Panc1 (cell line): Measurements from ENCODE around the gene ARID1A. TPM values are rescaled to one million over a fixed set of nuclear protein-coding genes. Genes with fewer than 3 reads are reported as not detected.

Source experiments
- ATAC-seq: fragments of 200-7000 bp; cut with Tn5 transposase; 2 replicates; pipeline ENCODE4 v1.9.1; 2020; ENCODE audit warnings: mild to moderate bottlenecking, moderate library complexity
- BruUV-seq: library from RNA; stranded (reverse); fragments of 400-500 nt; replicated peaks from 2 replicates; lab custom pipeline; 2021; lab: Mats Ljungman, UMichigan
- CTCF ChIA-PET: fragments of 300-600 bp; sonication (Branson Sonifier 250); formaldehyde crosslinking; loops from one replicate; lab custom pipeline; 2022; ENCODE audit warnings: antibody characterized with exemption; lab: Charles Lee
- POLR2A ChIA-PET: fragments of 300-600 bp; sonication (Branson Sonifier 250); formaldehyde crosslinking; loops from one replicate; lab custom pipeline; 2022; ENCODE audit warnings: antibody characterized with exemption; lab: Charles Lee
- DNase-seq: peaks from one replicate; pipeline ENCODE4 v3.0.0-alpha.2; 2010; ENCODE audit warnings: low read depth, low spot score
- H3K27ac ChIP-seq: 2 replicates; pipeline ENCODE4 v1.5.1; 2011; ENCODE audit warnings: mild to moderate bottlenecking, low read length, inconsistent platforms
- H3K27me3 ChIP-seq: fragments of 200-500 bp; sonication (Bioruptor generic); 2 replicates; pipeline ENCODE4 v1.6.0; 2014; ENCODE audit warnings: low read length, inconsistent platforms; ENCODE audit not compliant: control insufficient read depth, insufficient read depth
- H3K36me3 ChIP-seq: fragments of 200-500 bp; sonication (Bioruptor generic); 2 replicates; pipeline ENCODE4 v1.5.1; 2014; ENCODE audit warnings: inconsistent platforms, mild to moderate bottlenecking, low read length, moderate library complexity; ENCODE audit not compliant: control insufficient read depth, insufficient read depth
- H3K4me1 ChIP-seq: 2 replicates; pipeline ENCODE4 v1.5.1; 2011; ENCODE audit warnings: inconsistent platforms, mild to moderate bottlenecking, low read length, moderate library complexity; ENCODE audit not compliant: control insufficient read depth, insufficient read depth
- H3K4me3 ChIP-seq, 2 experiments: 2 replicates each; pipeline ENCODE4 v1.5.1; 2011 to 2012; ENCODE audit warnings: low read depth in 2 of 2, low read length in 2 of 2, mild to moderate bottlenecking in 2 of 2, inconsistent platforms in 1 of 2, moderate library complexity in 1 of 2
- H3K9me3 ChIP-seq: fragments of 200-500 bp; sonication (Bioruptor generic); 2 replicates; pipeline ENCODE4 v1.5.1; 2014; ENCODE audit warnings: low read depth, mild to moderate bottlenecking, inconsistent platforms, low read length, moderate library complexity; ENCODE audit not compliant: control insufficient read depth, insufficient read depth
- POLR2AphosphoS5 ChIP-seq: IDR thresholded peaks from 2 replicates; pipeline ENCODE4 v1.6.1; 2012; ENCODE audit warnings: mild to moderate bottlenecking, low read depth, low read length, moderate library complexity
- SIN3A ChIP-seq: IDR thresholded peaks from 2 replicates; pipeline ENCODE4 v1.6.1; 2012; ENCODE audit warnings: low read depth, mild to moderate bottlenecking, low read length, moderate library complexity, borderline replicate concordance; ENCODE audit not compliant: insufficient read depth
- TCF7L2 ChIP-seq: IDR thresholded peaks from 2 replicates; pipeline ENCODE4 v1.6.1; 2011; ENCODE audit warnings: mild to moderate bottlenecking, low read depth, low read length, inconsistent platforms
- in situ Hi-C: cut with HindIII; loops from 2 replicates; pipeline ENCODE4 v1.10.0; 2016; ENCODE audit warnings: low sequenced_read_pairs, low pct_unique_long_range_greater_than_20kb
- intact Hi-C: fragments of 100-400 bp; cut with micrococcal nuclease; formaldehyde crosslinking; loops from one replicate; pipeline ENCODE4 v1.10.0; 2022; ENCODE audit not compliant: unreplicated experiment
- total RNA-seq: library from RNA; stranded (reverse); gene quantifications from one replicate; pipeline ENCODE4 v1.2.1, GENCODE V29; 2021; ENCODE audit not compliant: unreplicated experiment
- TF ChIP-seq, protein P1 (sequence below), 2 experiments: IDR thresholded peaks; 2 replicates each; pipeline ENCODE4 v1.6.1; 2011 to 2012; ENCODE audit warnings: low read depth in 2 of 2, control low read depth in 1 of 2, low read length in 1 of 2, mild to moderate bottlenecking in 1 of 2, moderate library complexity in 1 of 2; ENCODE audit not compliant: insufficient read depth in 1 of 2
- TF ChIP-seq, protein P2 (sequence below): fragments of 450-650 bp; IDR thresholded peaks from 2 replicates; pipeline ENCODE4 v1.5.1; 2017; ENCODE audit warnings: mild to moderate bottlenecking

ARID1A gene
- total RNA-seq, 1 experiment from 2014 or later, result 110 TPM

DNA sequence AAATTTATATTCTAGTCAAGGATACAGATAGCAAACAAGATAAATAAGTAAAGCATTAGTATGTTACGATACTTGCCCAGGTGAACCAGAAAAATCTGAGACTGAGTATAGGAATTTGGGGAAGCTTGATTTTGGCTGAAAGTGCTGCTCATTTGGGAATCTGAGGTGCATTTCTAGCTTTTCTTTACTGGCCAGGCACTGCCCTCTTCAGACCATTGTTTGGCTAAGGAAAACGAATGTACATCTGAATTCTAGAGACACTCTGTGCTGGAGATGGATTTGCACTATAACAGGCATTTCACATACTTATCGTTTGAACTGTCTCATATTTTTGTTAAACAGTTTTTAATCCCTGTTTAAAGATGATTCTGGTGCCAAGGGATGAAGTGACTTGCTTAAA is 23.4 kb downstream of the ARID1A start:
- intact Hi-C loops, result no loop called here
- BruUV-seq, result TSS peak; percentile 22
- peak overlapping the region; percentile 36; the same call in 1 of the 2 replicates for H3K27ac ChIP-seq
- TF ChIP-seq, protein P1, sequence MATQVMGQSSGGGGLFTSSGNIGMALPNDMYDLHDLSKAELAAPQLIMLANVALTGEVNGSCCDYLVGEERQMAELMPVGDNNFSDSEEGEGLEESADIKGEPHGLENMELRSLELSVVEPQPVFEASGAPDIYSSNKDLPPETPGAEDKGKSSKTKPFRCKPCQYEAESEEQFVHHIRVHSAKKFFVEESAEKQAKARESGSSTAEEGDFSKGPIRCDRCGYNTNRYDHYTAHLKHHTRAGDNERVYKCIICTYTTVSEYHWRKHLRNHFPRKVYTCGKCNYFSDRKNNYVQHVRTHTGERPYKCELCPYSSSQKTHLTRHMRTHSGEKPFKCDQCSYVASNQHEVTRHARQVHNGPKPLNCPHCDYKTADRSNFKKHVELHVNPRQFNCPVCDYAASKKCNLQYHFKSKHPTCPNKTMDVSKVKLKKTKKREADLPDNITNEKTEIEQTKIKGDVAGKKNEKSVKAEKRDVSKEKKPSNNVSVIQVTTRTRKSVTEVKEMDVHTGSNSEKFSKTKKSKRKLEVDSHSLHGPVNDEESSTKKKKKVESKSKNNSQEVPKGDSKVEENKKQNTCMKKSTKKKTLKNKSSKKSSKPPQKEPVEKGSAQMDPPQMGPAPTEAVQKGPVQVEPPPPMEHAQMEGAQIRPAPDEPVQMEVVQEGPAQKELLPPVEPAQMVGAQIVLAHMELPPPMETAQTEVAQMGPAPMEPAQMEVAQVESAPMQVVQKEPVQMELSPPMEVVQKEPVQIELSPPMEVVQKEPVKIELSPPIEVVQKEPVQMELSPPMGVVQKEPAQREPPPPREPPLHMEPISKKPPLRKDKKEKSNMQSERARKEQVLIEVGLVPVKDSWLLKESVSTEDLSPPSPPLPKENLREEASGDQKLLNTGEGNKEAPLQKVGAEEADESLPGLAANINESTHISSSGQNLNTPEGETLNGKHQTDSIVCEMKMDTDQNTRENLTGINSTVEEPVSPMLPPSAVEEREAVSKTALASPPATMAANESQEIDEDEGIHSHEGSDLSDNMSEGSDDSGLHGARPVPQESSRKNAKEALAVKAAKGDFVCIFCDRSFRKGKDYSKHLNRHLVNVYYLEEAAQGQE (IDR thresholded peaks at IDR 0.05; ENCODE audit: insufficient read depth in 1 of 2, low read depth in 2 of 2, low read length in 1 of 2), result no peak
- TF ChIP-seq, protein P2, sequence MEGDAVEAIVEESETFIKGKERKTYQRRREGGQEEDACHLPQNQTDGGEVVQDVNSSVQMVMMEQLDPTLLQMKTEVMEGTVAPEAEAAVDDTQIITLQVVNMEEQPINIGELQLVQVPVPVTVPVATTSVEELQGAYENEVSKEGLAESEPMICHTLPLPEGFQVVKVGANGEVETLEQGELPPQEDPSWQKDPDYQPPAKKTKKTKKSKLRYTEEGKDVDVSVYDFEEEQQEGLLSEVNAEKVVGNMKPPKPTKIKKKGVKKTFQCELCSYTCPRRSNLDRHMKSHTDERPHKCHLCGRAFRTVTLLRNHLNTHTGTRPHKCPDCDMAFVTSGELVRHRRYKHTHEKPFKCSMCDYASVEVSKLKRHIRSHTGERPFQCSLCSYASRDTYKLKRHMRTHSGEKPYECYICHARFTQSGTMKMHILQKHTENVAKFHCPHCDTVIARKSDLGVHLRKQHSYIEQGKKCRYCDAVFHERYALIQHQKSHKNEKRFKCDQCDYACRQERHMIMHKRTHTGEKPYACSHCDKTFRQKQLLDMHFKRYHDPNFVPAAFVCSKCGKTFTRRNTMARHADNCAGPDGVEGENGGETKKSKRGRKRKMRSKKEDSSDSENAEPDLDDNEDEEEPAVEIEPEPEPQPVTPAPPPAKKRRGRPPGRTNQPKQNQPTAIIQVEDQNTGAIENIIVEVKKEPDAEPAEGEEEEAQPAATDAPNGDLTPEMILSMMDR, result no peak
- TF ChIP-seq TCF7L2 (no peak), POLR2AphosphoS5 (no peak), SIN3A (no peak)
- DNase-seq, result no peak
- no peaks in the 10 kb centered on the region for H3K27me3 ChIP-seq
- peaks cover 73% of the 10 kb centered on the region for H3K4me1 ChIP-seq
- CTCF ChIA-PET, result no interaction called here
- ATAC-seq, result no peak
- H3K4me3 ChIP-seq, result no peak overlapping the region
- in situ Hi-C loops, result no loop called here
- H3K9me3 ChIP-seq, result no peaks in the 10 kb centered on the region
- H3K36me3 ChIP-seq, result no peaks in the 10 kb centered on the region
- POLR2A ChIA-PET, result no interaction called here

DNA sequence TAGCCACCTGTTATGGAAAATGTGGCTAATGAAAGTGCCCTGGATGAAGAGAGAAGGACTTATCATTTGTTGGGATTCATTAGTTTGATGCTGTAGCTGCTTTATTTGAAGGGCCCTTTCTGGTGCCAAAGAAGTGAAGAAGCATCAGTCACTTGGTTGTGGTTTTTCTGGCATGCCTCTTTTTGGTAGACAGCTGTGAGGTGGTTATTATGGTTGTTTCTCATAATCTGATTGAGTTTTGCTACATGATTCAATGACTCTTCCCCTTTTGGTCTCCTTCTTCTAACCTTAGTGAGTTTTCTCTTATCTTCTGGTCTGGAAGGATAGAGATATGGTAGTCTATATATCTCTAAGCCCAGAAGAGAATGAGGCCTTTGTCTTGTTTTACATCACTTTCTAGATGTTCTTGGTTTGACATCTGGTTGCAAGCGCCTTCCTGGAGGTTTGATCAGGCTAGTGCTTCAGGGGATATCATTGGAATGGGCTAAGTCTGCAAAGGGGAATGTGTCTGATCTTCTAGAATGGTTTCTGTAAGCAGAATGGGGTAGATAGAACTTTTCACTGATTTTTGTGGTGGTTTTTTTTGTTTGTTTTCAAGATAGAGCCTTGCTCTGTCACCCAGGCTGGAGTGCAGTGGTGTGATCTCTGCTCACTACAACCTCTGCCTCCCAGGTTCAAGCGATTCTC is 26.0 kb downstream of the ARID1A start:
- no peak overlapping the region for H3K27ac ChIP-seq
- ATAC-seq, result no peak
- TF ChIP-seq SIN3A (no peak), TCF7L2 (no peak), POLR2AphosphoS5 (no peak)
- TF ChIP-seq, protein P2, result no peak
- TF ChIP-seq, protein P1 (IDR thresholded peaks at IDR 0.05; ENCODE audit: insufficient read depth in 1 of 2, low read depth in 2 of 2, low read length in 1 of 2), result no peak
- H3K27me3 ChIP-seq, result no peaks in the 10 kb centered on the region
- CTCF ChIA-PET, result no interaction called here
- peaks cover 72% of the 10 kb centered on the region for H3K4me1 ChIP-seq
- no TSS peak for BruUV-seq
- POLR2A ChIA-PET, result no interaction called here
- DNase-seq, result no peak
- intact Hi-C loops, result no loop called here
- no peaks in the 10 kb centered on the region for H3K36me3 ChIP-seq
- no peaks in the 10 kb centered on the region for H3K9me3 ChIP-seq
- no peak overlapping the region for H3K4me3 ChIP-seq
- in situ Hi-C loops, result no loop called here
